Epidermal melanocyte (primary cell): ENCODE measurements around the gene NOC4L.
A peak's percentile ranks its signal among the peaks of the same experiment; 100 is the strongest.
"Not testable (repeated sequence)": the region's sequence is repeated elsewhere in the genome, so short reads cannot be mapped to it uniquely, and the experiment has no call there.

Source experiments
- DNase-seq: peaks from one replicate; pipeline ENCODE4 v3.0.0; 2011; ENCODE audit warnings: low spot score; ENCODE audit not compliant: insufficient read length

The NOC4L gene

DNA sequence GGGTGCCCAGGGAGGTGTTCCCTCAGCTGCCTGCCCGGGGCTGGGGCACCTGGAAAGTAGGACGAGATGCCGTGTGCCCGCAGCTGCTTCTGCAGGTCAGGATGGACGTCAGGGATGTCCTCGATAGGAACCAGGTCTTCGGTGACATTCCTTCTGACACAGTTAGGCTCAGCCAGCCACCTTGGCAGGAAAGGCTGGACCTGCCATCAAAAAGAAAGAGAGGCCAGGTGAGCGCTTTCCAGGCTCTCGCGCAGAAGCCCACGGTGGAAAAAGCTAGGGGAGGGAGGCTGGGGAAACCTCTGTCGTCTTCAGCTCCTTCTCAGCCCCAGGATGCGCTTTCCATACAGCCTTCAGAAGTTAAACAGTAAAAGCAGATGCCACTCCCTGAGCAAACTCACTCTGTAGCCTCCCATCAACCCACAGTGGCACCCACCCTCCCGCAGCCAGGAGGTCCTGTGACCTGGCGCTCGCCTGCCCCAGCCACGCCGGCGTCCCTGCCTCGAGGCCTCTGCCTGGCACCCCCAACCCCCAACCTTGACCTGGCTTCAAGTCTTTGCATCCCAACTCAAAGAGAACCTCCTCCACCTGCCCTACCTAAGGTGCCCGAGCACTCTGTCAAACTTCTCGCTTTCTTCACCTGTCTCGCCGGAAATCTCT lies 1.4 kb upstream of the NOC4L start:
- DNase-seq = no peak

- no peak for DNase-seq
Observed at GRCh38 chr12:132143336-132144071, 753 bp upstream of the NOC4L start.

DNA sequence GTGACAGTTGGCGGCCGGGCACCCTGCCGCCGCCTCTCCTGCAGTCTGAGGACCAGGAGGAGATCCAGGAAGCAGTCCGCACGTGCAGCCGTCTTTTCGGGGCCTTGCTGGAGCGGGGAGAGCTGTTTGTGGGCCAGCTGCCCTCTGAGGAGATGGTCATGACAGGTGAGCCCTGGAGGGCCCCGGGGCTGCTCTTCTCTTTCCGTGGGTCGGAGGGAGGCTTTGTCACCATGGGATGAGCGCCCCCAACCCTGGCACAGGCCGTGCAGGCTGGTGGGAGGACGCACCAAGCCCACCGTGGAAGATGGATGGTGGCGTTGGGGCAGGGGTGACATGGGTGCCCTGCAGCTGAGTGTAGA lies 532 bp downstream of the NOC4L start:
- no peak for DNase-seq

DNA sequence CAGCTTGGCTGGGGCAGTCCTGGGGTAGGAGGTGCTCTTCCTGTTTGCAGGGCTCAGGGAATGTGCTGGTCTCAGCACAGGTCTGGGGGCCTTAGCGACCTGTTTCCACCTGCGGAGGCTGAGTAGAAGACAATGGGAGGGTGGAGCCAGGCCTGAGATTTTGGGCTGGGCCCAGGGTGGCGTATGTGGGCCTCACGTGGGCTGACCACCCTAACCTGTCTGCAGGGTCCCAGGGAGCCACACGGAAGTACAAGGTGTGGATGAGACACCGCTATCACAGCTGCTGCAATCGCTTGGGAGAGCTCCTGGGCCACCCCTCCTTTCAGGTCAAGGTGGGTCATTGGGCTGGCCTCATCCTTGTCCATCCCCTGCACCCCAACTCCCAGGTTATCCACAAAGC lies 1.1 kb downstream of the NOC4L start:
- no peak for DNase-seq

DNA sequence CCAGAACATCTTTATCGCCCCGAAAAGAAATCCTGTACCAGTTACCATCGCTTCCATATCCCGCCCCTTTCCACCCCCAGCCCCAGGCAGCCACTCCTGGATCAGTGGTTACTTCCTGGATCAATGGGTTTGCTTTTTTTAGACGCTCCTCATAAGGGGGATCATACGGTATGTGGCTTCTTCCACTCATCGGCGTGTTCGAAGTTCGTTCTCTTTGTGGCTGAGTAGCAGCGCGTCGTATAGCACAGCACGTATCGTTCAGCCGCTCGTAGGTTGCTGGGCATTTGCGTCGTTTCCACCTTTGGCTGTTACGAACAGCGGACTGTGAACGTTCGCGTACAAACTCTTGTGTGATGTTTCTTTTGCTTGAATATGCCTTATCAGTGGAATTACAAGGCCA lies 1.8 kb downstream of the NOC4L start:
- no peak for DNase-seq

- DNase-seq = no peak
Observed at GRCh38 chr12:132146772-132147422, 2.6 kb downstream of the NOC4L start.

- no peak for DNase-seq
Observed at GRCh38 chr12:132147423-132148367, 3.4 kb downstream of the NOC4L start.

- no peak for DNase-seq
Observed at GRCh38 chr12:132148368-132149045, 4.2 kb downstream of the NOC4L start.

- DNase-seq = not testable (repeated sequence)
Observed at GRCh38 chr12:132149526-132149925, 5.3 kb downstream of the NOC4L start.

DNA sequence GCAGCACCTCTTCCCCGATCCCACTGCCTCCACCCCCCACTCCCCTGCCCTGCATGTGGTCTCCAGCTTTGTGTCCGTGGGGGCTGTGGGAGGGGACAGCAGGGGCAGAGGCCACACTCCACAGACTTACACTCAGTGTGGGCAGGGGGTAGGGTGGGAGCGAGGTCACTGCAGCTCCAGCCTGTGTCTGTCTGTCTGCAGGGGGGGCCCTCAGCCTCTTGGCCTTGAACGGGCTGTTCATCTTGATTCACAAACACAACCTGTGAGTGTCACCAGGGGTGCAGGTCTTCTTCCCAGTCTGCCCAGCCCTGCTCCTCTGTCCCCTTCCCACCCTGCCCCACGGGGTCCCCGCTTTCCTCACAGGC lies 6.5 kb downstream of the NOC4L start:
- DNase-seq = no peak

- DNase-seq = no peak
Observed at GRCh38 chr12:132151145-132151765, 7.0 kb downstream of the NOC4L start.

DNA sequence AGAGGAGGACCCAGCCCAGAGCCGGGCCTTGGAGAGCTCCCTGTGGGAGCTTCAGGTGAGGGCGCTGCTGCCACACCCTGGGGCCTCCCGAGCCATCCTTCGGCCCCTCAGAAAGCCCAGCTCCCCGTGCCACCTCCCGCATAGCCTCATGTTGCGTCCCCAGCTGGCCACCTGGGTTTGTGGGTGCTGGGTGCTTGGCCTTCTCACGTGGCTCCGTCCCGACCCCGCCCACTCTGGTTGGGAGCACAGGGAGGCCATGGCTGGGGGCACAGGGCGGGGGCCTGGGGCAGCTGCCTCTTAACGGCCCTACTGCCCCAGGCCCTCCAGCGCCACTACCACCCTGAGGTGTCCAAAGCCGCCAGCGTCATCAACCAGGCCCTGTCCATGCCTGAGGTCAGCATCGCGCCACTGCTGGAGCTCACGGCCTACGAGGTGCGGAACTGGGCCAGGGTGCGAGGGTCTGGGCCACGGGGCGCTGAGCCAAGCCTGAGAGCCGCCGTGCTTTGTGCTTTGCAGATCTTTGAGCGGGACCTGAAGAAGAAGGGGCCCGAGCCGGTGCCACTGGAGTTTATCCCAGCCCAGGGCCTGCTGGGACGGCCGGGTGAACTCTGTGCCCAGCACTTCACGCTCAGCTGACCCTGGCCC lies 7.6 kb downstream of the NOC4L start:
- DNase-seq = no peak

DNA sequence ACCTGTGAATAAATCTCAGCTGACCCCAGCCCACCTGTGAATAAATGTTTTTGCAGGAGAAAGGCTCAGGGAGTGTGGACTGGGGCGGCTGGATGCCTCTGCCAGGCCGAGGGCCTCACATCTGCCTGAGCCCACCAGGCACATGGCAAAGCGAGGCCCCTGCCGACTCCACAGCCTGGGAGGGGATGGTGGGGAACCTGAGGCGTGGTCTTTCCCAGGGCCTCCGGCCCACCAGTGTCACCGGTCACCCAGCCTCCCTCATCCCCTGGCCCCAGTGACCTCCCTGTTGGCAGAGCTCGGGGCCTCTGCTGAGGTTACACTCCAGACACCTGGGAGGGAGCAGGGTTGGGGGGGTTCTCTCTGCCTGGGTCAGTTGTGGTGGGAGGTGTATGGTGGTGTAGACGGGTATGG lies 8.2 kb downstream of the NOC4L start:
- DNase-seq = no peak

DNA sequence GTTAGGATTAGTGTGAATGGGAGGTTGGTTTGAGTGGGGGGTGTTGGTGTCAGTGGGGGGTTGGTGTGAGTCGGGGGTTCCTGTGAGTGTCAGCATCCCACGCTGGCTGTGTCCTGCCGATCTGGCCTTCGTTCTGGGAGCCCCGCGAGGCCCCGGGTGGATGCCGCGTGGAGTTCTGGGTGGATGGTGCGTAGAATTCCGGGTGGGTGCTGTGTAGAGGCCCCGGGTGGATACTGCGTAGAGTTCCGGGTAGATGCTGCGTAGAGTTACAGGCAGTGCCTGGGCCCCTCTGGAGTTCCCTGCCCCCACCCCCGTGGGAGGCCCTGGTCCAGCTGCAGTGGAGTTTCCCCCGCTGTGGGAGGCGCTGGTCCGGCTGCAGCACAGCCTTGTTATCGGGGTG lies 8.7 kb downstream of the NOC4L start:
- DNase-seq = no peak

GRCh38 chr12:132153501-132154340 lies 9.5 kb downstream of the NOC4L start:
- DNase-seq = peak; percentile 97

GRCh38 chr12:132154341-132154761 lies 10.1 kb downstream of the NOC4L start:
- DNase-seq = no peak

DNA sequence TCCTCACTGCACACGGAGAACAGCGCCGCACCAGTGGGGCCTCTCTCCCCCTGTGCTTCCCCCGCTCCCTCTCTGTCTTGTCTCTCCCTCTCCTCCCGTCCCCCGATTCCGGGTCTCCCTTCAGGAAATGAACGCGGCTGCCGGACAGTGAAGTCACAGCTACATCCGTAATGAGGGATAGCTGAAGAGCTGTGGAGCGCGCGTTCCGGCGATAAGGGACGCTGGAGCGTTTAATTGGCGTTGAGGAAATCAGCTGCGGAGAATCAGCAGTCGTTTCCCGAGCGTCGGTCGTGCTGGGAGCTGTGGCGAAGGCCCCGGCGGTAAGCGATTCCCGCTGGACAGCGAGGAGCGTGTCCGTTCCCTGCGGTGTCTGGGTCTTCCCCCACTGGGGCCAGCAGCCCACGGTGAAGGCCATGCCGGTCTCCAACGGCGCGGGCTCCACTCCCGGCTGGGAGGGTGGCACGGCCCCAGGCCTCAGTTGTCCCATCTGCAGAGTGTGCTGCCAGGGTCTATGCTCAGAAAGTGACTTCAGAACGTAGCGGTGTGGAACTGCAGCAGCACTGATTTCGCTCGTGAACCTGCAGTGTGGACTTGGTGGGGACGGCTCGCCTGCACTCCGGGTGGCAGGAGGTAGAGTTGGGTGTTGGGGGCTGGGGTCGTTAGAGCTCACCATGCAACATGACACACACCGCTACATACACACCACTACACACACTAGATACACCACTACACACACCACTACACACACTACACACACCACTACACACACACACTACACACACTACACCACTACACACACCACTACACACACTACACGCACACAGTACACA lies 10.9 kb downstream of the NOC4L start:
- DNase-seq = no peak
